Vagina (tissue), 2 donors: Measurements from ENCODE around the gene TMEM164.

ENCODE experiments used
- POLR2A ChIP-seq, 2 donors: fragments of 450-650 bp; IDR thresholded peaks; one replicate each; pipeline ENCODE4 v1.6.1; 2017; ENCODE audit warnings: antibody characterized with exemption in 2 of 2, mild to moderate bottlenecking in 2 of 2, moderate library complexity in 2 of 2
- POLR2AphosphoS5 ChIP-seq, 2 donors: sonication (generic); formaldehyde crosslinking; IDR thresholded peaks; one replicate each; pipeline ENCODE4 v1.9.0; 2017; ENCODE audit warnings: antibody characterized with exemption in 2 of 2, mild to moderate bottlenecking in 2 of 2, low read depth in 1 of 2; ENCODE audit not compliant: insufficient read depth in 1 of 2
- TF ChIP-seq, protein P1 (sequence below), 3 experiments: fragments of 450-650 bp in 2 of 3; fragments of 200-600 bp in 1 of 3; sonication (generic) in 1 of 3; IDR thresholded peaks; one replicate each; pipeline ENCODE4 v1.5.1; 2017 to 2019; ENCODE audit warnings: antibody characterized with exemption in 3 of 3, mild to moderate bottlenecking in 2 of 3, moderate library complexity in 2 of 3

GRCh38 chrX:110050386-110050785 lies 47.5 kb downstream of the TMEM164 start:
- TF ChIP-seq, protein P1, sequence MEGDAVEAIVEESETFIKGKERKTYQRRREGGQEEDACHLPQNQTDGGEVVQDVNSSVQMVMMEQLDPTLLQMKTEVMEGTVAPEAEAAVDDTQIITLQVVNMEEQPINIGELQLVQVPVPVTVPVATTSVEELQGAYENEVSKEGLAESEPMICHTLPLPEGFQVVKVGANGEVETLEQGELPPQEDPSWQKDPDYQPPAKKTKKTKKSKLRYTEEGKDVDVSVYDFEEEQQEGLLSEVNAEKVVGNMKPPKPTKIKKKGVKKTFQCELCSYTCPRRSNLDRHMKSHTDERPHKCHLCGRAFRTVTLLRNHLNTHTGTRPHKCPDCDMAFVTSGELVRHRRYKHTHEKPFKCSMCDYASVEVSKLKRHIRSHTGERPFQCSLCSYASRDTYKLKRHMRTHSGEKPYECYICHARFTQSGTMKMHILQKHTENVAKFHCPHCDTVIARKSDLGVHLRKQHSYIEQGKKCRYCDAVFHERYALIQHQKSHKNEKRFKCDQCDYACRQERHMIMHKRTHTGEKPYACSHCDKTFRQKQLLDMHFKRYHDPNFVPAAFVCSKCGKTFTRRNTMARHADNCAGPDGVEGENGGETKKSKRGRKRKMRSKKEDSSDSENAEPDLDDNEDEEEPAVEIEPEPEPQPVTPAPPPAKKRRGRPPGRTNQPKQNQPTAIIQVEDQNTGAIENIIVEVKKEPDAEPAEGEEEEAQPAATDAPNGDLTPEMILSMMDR (IDR thresholded peaks at IDR 0.05): no peak
- TF ChIP-seq POLR2A (IDR thresholded peaks at IDR 0.05): no peak
- TF ChIP-seq POLR2AphosphoS5 (IDR thresholded peaks at IDR 0.05; ENCODE audit: insufficient read depth in 1 of 2, low read depth in 1 of 2): no peak
